HepG2 (cell line): ENCODE results near the gene PATL1.

ENCODE experiments used
- CBX5 ChIP-seq: sonication (generic); formaldehyde crosslinking; IDR thresholded peaks from 2 replicates; pipeline ENCODE4 v1.4.0; 2020; ENCODE audit warnings: missing genetic modification reagents, borderline replicate concordance
- CTCF ChIP-seq: sonication (generic); formaldehyde crosslinking; IDR thresholded peaks from 2 replicates; pipeline ENCODE4 v1.5.0; 2020; ENCODE audit warnings: mild to moderate bottlenecking, missing genetic modification reagents, moderate library complexity
- EP300 ChIP-seq, 3 experiments: sonication (generic) in 1 of 3; formaldehyde crosslinking in 1 of 3; IDR thresholded peaks; 2 replicates each; pipeline versions ENCODE4 v1.5.1 to v1.6.1; 2011 to 2020; ENCODE audit warnings: low read depth in 2 of 3, low read length in 2 of 3, borderline replicate concordance in 1 of 3, improper control_type of control experiment in 1 of 3, mild to moderate bottlenecking in 1 of 3, missing genetic modification reagents in 1 of 3, moderate library complexity in 1 of 3
- KMT2A ChIP-seq: sonication (generic); formaldehyde crosslinking; IDR thresholded peaks from 2 replicates; pipeline ENCODE4 v1.4.0; 2020; ENCODE audit warnings: missing genetic modification reagents
- NFIC ChIP-seq: IDR thresholded peaks from 2 replicates; pipeline ENCODE4 v1.6.1; 2012; ENCODE audit warnings: mild to moderate bottlenecking, low read length, inconsistent platforms
- PHF5A ChIP-seq: IDR thresholded peaks from one replicate; pipeline ENCODE4 v1.6.1; 2018; ENCODE audit warnings: low read depth, missing genetic modification reagents; ENCODE audit not compliant: unreplicated experiment
- POLR2AphosphoS5 ChIP-seq: IDR thresholded peaks from 2 replicates; pipeline ENCODE4 v1.6.1; 2012; ENCODE audit warnings: low read depth, low read length
- SIX4 ChIP-seq: sonication (generic); formaldehyde crosslinking; IDR thresholded peaks from 2 replicates; pipeline ENCODE4 v1.4.0; 2020; ENCODE audit warnings: missing genetic modification reagents
- ZBTB1 ChIP-seq: sonication (generic); formaldehyde crosslinking; IDR thresholded peaks from 2 replicates; pipeline ENCODE4 v1.4.0; 2020; ENCODE audit warnings: missing genetic modification reagents, borderline replicate concordance
- ZBTB46 ChIP-seq: sonication (generic); formaldehyde crosslinking; IDR thresholded peaks from 2 replicates; pipeline ENCODE4 v1.4.0; 2020; ENCODE audit warnings: mild to moderate bottlenecking, missing genetic modification reagents, borderline replicate concordance
- ZNF121 ChIP-seq: sonication (generic); formaldehyde crosslinking; IDR thresholded peaks from 2 replicates; pipeline ENCODE4 v1.5.0; 2020; ENCODE audit warnings: mild to moderate bottlenecking, missing genetic modification reagents
- ZNF124 ChIP-seq: sonication (generic); formaldehyde crosslinking; IDR thresholded peaks from 2 replicates; pipeline ENCODE4 v1.4.0; 2020; ENCODE audit warnings: missing genetic modification reagents
- ZNF878 ChIP-seq: sonication (generic); formaldehyde crosslinking; IDR thresholded peaks from 2 replicates; pipeline ENCODE4 v1.8.1; 2023; ENCODE audit warnings: mild to moderate bottlenecking, missing genetic modification reagents, moderate library complexity
- TF ChIP-seq, protein P1 (sequence below), 2 experiments: sonication (generic) in 1 of 2; formaldehyde crosslinking in 1 of 2; IDR thresholded peaks; 2 replicates each; pipeline versions ENCODE4 v1.5.1 to v1.6.1; 2011 to 2020; ENCODE audit warnings: borderline replicate concordance in 1 of 2, low read depth in 1 of 2, low read length in 1 of 2, mild to moderate bottlenecking in 1 of 2, missing genetic modification reagents in 1 of 2, moderate library complexity in 1 of 2

DNA sequence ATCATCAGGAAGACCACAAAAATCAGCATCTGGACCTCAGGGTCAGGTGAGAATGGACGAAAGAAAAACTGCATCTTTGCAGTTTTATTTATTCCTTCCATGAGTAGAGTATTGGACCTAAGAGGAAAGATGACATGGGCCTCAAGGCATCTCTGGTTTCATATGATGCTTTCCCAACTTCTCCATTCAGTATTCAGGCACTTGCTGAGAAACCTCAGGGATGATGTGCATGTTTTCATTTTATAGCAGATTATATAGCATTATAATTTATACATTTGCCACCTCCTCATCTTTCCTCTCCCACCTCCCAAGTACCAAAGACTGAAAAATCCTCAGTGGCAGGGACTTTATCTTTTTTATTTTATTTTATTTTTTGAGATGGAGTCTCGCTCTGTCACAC, 44.9 kb upstream of the PATL1 start, which contains the start of gene OR10V1:
- TF ChIP-seq EP300 (IDR thresholded peaks at IDR 0.05; ENCODE audit: low read depth in 2 of 2, low read length in 2 of 2) (no peak), EP300 (CRISPR knock-in tag; IDR thresholded peaks at IDR 0.05; ENCODE audit: borderline replicate concordance) (no peak), ZBTB1 (CRISPR knock-in tag) (no peak), CBX5 (no peak), KMT2A (CRISPR knock-in tag) (no peak), ZNF121 (no peak), PHF5A (CRISPR knock-in tag) (no peak), POLR2AphosphoS5 (no peak), CTCF (CRISPR knock-in tag) (no peak), SIX4 (CRISPR knock-in tag) (no peak), NFIC (no peak), ZNF878 (CRISPR knock-in tag) (no peak), ZBTB46 (no peak), ZNF124 (CRISPR knock-in tag) (no peak)
- TF ChIP-seq, protein P1, sequence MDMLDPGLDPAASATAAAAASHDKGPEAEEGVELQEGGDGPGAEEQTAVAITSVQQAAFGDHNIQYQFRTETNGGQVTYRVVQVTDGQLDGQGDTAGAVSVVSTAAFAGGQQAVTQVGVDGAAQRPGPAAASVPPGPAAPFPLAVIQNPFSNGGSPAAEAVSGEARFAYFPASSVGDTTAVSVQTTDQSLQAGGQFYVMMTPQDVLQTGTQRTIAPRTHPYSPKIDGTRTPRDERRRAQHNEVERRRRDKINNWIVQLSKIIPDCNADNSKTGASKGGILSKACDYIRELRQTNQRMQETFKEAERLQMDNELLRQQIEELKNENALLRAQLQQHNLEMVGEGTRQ (IDR thresholded peaks at IDR 0.05; ENCODE audit: low read depth, low read length) = no peak
- TF ChIP-seq, protein P1 (CRISPR knock-in tag; IDR thresholded peaks at IDR 0.05; ENCODE audit: borderline replicate concordance) = no peak
